KBM-7 (cell line): ENCODE measurements around the gene WBP4.
"Not testable (repeated sequence)": the region's sequence is repeated elsewhere in the genome, so short reads cannot be mapped to it uniquely, and the experiment has no call there.

Source experiments
- DNase-seq: peaks from one replicate; pipeline ENCODE4 v3.0.0-alpha.2; 2015
- in situ Hi-C: fragments of 300-500 bp; cut with MboI; formaldehyde crosslinking; loops from 2 replicates; pipeline ENCODE4 v1.14.3; 2020; ENCODE audit warnings: low sequenced_read_pairs, low pct_unique_long_range_greater_than_20kb, mixed read lengths

Gene WBP4

GRCh38 chr13:41061075-41061913 is at the start of gene WBP4:
Gene WBP4 (plus strand): TSS chr13:41061509. CDS start chr13:41061674, 165 bp downstream.
- in situ Hi-C loops = no loop called here
- peak; percentile 96 for DNase-seq

- DNase-seq = no peak
- in situ Hi-C loops = no loop called here
Observed at GRCh38 chr13:41012536-41012935, 48.8 kb upstream of the WBP4 start.

- in situ Hi-C loops = no loop called here
- no peak for DNase-seq
Observed at GRCh38 chr13:41013835-41014234, 47.5 kb upstream of the WBP4 start.

GRCh38 chr13:41015920-41016319 is 45.4 kb upstream of the WBP4 start:
- in situ Hi-C loops = no loop called here
- DNase-seq = no peak

- in situ Hi-C loops = no loop called here
Observed at GRCh38 chr13:41017159-41017558, 44.1 kb upstream of the WBP4 start.

GRCh38 chr13:41017817-41018601 is 43.3 kb upstream of the WBP4 start:
- peak; percentile 58 for DNase-seq
- in situ Hi-C loops = no loop called here

More at GRCh38 chr13:41017159-41017558, 44.1 kb upstream of the WBP4 start:
- peak; percentile 60 for DNase-seq

GRCh38 chr13:41018602-41018948 is 42.7 kb upstream of the WBP4 start:
- in situ Hi-C loops = no loop called here
- no peak for DNase-seq

GRCh38 chr13:41019011-41019487 is 42.3 kb upstream of the WBP4 start, which contains the start of gene ELF1:
Gene ELF1 (minus strand): TSS chr13:41019316. CDS start chr13:40982054, 37,262 bp downstream.
- in situ Hi-C loops = no loop called here
- DNase-seq = peak; percentile 94

- DNase-seq = no peak
- in situ Hi-C loops = no loop called here
Observed at GRCh38 chr13:41019578-41020347, 41.5 kb upstream of the WBP4 start.

- DNase-seq = no peak
Observed at GRCh38 chr13:41025518-41025917, 35.8 kb upstream of the WBP4 start.

GRCh38 chr13:41026788-41027187 is 34.5 kb upstream of the WBP4 start:
- no peak for DNase-seq
- in situ Hi-C loops = loop anchor here (25.0 kb wide), 1 partner anchor 239 kb away; the partner anchor contains the start of gene SLC25A15

More at GRCh38 chr13:41025518-41025917, 35.8 kb upstream of the WBP4 start:
- in situ Hi-C loops = loop anchor here (25.0 kb wide), 1 partner anchor 238 kb away; the partner anchor contains the start of gene SLC25A15

GRCh38 chr13:41028051-41028450 is 33.3 kb upstream of the WBP4 start:
- in situ Hi-C loops = loop anchor here (25.0 kb wide), 1 partner anchor 241 kb away; the partner anchor contains the start of gene SLC25A15
- no peak for DNase-seq

GRCh38 chr13:41029629-41030028 is 31.7 kb upstream of the WBP4 start:
- DNase-seq = peak; percentile 48

GRCh38 chr13:41032691-41033376 is 28.5 kb upstream of the WBP4 start:
- no peak for DNase-seq
- in situ Hi-C loops = loop anchor here (25.0 kb wide), 1 partner anchor 246 kb away; the partner anchor contains the start of gene SLC25A15

More at GRCh38 chr13:41029629-41030028, 31.7 kb upstream of the WBP4 start:
- in situ Hi-C loops = loop anchor here (25.0 kb wide), 1 partner anchor 242 kb away; the partner anchor contains the start of gene SLC25A15

- in situ Hi-C loops = loop anchor here (25.0 kb wide), 1 partner anchor 247 kb away; the partner anchor contains the start of gene SLC25A15
- no peak for DNase-seq
Observed at GRCh38 chr13:41034382-41034781, 26.9 kb upstream of the WBP4 start.

- in situ Hi-C loops = loop anchor here (25.0 kb wide), 1 partner anchor 248 kb away; the partner anchor contains the start of gene SLC25A15
- no peak for DNase-seq
Observed at GRCh38 chr13:41034881-41035280, 26.4 kb upstream of the WBP4 start.

- DNase-seq = not testable (repeated sequence)
- in situ Hi-C loops = loop anchor here (25.0 kb wide), 1 partner anchor 249 kb away; the partner anchor contains the start of gene SLC25A15
Observed at GRCh38 chr13:41036557-41036956, 24.8 kb upstream of the WBP4 start.

- in situ Hi-C loops = loop anchor here (25.0 kb wide), 1 partner anchor 252 kb away; the partner anchor contains the start of gene SLC25A15
- no peak for DNase-seq
Observed at GRCh38 chr13:41039746-41040145, 21.6 kb upstream of the WBP4 start.
